Fibroblast of pulmonary artery (primary cell): ENCODE measurements around the gene KRT10.
"Not testable (repeated sequence)": the region's sequence is repeated elsewhere in the genome, so short reads cannot be mapped to it uniquely, and the experiment has no call there.

Experiments
- DNase-seq: peaks from one replicate; pipeline ENCODE4 v3.0.0-alpha.2; 2010; ENCODE audit warnings: low read depth
- H3K4me3 ChIP-seq: replicated peaks from 2 replicates; pipeline ENCODE4 v1.5.1; 2011; ENCODE audit warnings: low read depth, mild to moderate bottlenecking, control low read depth, low read length, moderate library complexity
- TF ChIP-seq, protein P1 (sequence below): IDR thresholded peaks from 2 replicates; pipeline ENCODE4 v1.5.1; 2011; ENCODE audit warnings: mild to moderate bottlenecking, control low read depth, low read length, inconsistent platforms; ENCODE audit errors: missing control alignments

Gene KRT10

GRCh38 chr17:40818343-40818732 lies 4.1 kb downstream of the KRT10 start:
- TF ChIP-seq, protein P1, sequence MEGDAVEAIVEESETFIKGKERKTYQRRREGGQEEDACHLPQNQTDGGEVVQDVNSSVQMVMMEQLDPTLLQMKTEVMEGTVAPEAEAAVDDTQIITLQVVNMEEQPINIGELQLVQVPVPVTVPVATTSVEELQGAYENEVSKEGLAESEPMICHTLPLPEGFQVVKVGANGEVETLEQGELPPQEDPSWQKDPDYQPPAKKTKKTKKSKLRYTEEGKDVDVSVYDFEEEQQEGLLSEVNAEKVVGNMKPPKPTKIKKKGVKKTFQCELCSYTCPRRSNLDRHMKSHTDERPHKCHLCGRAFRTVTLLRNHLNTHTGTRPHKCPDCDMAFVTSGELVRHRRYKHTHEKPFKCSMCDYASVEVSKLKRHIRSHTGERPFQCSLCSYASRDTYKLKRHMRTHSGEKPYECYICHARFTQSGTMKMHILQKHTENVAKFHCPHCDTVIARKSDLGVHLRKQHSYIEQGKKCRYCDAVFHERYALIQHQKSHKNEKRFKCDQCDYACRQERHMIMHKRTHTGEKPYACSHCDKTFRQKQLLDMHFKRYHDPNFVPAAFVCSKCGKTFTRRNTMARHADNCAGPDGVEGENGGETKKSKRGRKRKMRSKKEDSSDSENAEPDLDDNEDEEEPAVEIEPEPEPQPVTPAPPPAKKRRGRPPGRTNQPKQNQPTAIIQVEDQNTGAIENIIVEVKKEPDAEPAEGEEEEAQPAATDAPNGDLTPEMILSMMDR = no peak
- peak overlapping the region; percentile 86 for H3K4me3 ChIP-seq
- peak; percentile 2 for DNase-seq

- no peak for DNase-seq
- TF ChIP-seq, protein P1 = no peak
Observed at GRCh38 chr17:40817103-40817682, 5.2 kb downstream of the KRT10 start.

GRCh38 chr17:40816569-40816968 lies 5.8 kb downstream of the KRT10 start:
- H3K4me3 ChIP-seq = no peak overlapping the region
- DNase-seq = no peak
- TF ChIP-seq, protein P1 = no peak

More at GRCh38 chr17:40817103-40817682, 5.2 kb downstream of the KRT10 start:
- H3K4me3 ChIP-seq = no peak overlapping the region

- TF ChIP-seq, protein P1 = no peak
- H3K4me3 ChIP-seq = no peak overlapping the region
- DNase-seq = no peak
Observed at GRCh38 chr17:40815381-40815780, 7.0 kb downstream of the KRT10 start.

GRCh38 chr17:40814657-40815056 lies 7.8 kb downstream of the KRT10 start:
- not testable (repeated sequence) for DNase-seq

GRCh38 chr17:40813804-40814203 lies 8.6 kb downstream of the KRT10 start:
- TF ChIP-seq, protein P1 = no peak
- DNase-seq = no peak
- no peak overlapping the region for H3K4me3 ChIP-seq

More at GRCh38 chr17:40814657-40815056, 7.8 kb downstream of the KRT10 start:
- H3K4me3 ChIP-seq = not testable (repeated sequence)

- TF ChIP-seq, protein P1 = no peak
- H3K4me3 ChIP-seq = no peak overlapping the region
- DNase-seq = no peak
Observed at GRCh38 chr17:40812639-40813038, 9.8 kb downstream of the KRT10 start.
